C4-2B (cell line): ENCODE data around the gene PCDHGA8.

Source experiments
- ZFX ChIP-seq: fragments of 450-650 bp; IDR thresholded peaks from 2 replicates; pipeline ENCODE4 v1.6.1; 2017
- TF ChIP-seq, protein P1 (sequence below): fragments of 450-650 bp; conservative IDR thresholded peaks from 2 replicates; pipeline ENCODE4 v1.5.1; 2017; ENCODE audit warnings: mild to moderate bottlenecking

DNA sequence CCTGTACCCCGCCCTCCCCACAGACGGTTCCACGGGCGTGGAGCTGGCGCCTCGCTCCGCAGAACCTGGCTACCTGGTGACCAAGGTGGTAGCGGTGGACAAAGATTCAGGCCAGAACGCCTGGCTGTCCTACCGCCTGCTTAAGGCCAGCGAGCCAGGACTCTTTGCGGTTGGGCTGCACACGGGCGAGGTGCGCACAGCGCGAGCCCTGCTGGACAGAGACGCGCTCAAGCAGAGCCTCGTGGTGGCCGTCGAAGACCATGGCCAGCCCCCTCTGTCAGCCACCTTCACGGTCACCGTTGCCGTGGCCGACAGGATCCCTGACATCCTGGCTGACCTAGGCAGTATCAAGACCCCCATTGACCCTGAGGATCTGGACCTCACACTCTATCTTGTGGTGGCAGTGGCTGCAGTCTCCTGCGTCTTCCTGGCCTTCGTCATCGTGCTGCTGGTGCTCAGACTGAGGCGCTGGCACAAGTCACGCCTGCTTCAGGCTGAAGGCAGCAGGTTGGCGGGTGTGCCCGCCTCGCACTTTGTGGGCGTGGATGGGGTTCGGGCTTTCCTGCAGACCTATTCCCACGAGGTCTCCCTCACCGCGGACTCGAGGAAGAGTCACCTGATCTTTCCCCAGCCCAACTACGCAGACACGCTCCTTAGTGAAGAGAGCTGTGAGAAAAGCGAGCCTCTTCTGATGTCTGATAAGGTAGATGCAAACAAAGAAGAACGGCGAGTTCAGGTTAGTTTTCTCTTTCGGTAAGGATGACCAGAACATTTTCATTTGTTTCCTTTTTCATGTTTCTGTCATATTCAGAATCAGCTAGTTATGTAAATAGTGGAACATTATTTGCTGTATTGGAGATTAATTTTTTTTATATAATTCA is 26.2 kb upstream of the PCDHGA8 start:
- TF ChIP-seq, protein P1, sequence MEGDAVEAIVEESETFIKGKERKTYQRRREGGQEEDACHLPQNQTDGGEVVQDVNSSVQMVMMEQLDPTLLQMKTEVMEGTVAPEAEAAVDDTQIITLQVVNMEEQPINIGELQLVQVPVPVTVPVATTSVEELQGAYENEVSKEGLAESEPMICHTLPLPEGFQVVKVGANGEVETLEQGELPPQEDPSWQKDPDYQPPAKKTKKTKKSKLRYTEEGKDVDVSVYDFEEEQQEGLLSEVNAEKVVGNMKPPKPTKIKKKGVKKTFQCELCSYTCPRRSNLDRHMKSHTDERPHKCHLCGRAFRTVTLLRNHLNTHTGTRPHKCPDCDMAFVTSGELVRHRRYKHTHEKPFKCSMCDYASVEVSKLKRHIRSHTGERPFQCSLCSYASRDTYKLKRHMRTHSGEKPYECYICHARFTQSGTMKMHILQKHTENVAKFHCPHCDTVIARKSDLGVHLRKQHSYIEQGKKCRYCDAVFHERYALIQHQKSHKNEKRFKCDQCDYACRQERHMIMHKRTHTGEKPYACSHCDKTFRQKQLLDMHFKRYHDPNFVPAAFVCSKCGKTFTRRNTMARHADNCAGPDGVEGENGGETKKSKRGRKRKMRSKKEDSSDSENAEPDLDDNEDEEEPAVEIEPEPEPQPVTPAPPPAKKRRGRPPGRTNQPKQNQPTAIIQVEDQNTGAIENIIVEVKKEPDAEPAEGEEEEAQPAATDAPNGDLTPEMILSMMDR = no peak
- no peak for TF ChIP-seq ZFX
